SK-N-SH (cell line): ENCODE measurements around the gene ACSBG1.

Experiments
- CHD2 ChIP-seq: fragments of 150-350 bp; IDR thresholded peaks from 2 replicates; pipeline ENCODE4 v1.6.1; 2018; ENCODE audit warnings: low read length; ENCODE audit not compliant: partially characterized antibody
- CTCF ChIP-seq: fragments of 200-600 bp; sonication (generic); IDR thresholded peaks from 2 replicates; pipeline ENCODE4 v1.6.1; 2017; ENCODE audit warnings: antibody characterized with exemption, mild to moderate bottlenecking, moderate library complexity
- EZH2phosphoT487 ChIP-seq: fragments of 200-600 bp; sonication (generic); IDR thresholded peaks from 2 replicates; pipeline ENCODE4 v1.6.1; 2017; ENCODE audit warnings: low read depth, mixed run types, mild to moderate bottlenecking, antibody characterized with exemption, moderate library complexity, borderline replicate concordance
- IRF3 ChIP-seq: fragments of 150-350 bp; IDR thresholded peaks from 2 replicates; pipeline ENCODE4 v1.6.1; 2016; ENCODE audit warnings: mild to moderate bottlenecking, low read depth, low read length
- JUND ChIP-seq: IDR thresholded peaks from 2 replicates; pipeline ENCODE4 v1.4.0; 2012
- POLR2AphosphoS5 ChIP-seq: IDR thresholded peaks from 2 replicates; pipeline ENCODE4 v1.6.1; 2012; ENCODE audit warnings: low read depth, low read length
- REST ChIP-seq: IDR thresholded peaks from 2 replicates; pipeline ENCODE4 v1.6.1; 2012; ENCODE audit warnings: mild to moderate bottlenecking, low read depth, low read length, moderate library complexity
- SMC3 ChIP-seq: IDR thresholded peaks from 2 replicates; pipeline ENCODE4 v1.6.1; 2012; ENCODE audit warnings: low read depth, low read length, improper control_type of control experiment
- TAF1 ChIP-seq: IDR thresholded peaks from 2 replicates; pipeline ENCODE4 v1.6.1; 2012; ENCODE audit warnings: low read depth, mild to moderate bottlenecking, low read length, moderate library complexity, borderline replicate concordance
- TEAD4 ChIP-seq: IDR thresholded peaks from 2 replicates; pipeline ENCODE4 v1.4.0; 2012; ENCODE audit warnings: mild to moderate bottlenecking, borderline replicate concordance; ENCODE audit not compliant: insufficient read depth

- TF ChIP-seq CHD2 (no peak), CTCF (no peak), SMC3 (no peak), TEAD4 (no peak), EZH2phosphoT487 (no peak), JUND (no peak), TAF1 (no peak), REST (no peak), POLR2AphosphoS5 (no peak), IRF3 (no peak)
Measured at GRCh38 chr15:78148392-78149067, 85.8 kb downstream of the ACSBG1 start.
